Epithelial cell of umbilical artery (primary cell): ENCODE results near the gene ZNF511. TPM values are rescaled to one million over a fixed set of nuclear protein-coding genes. Genes with fewer than 3 reads are reported as not detected.

Source experiments
- total RNA-seq: library from RNA; depleted of rRNA; stranded (reverse); fragments of >200 nt; gene quantifications from 2 replicates; pipeline ENCODE4 v1.2.3, GENCODE V29; 2014

ZNF511 gene
- 27.9 and 29.5 TPM in 2 replicates for total RNA-seq

GRCh38 chr10:133308421-133309099 lies at the start of gene ZNF511, which contains the start of gene TUBGCP2:
ZNF511 (plus strand) TSS chr10:133308914; CDS start chr10:133308944, 30 bp downstream.
TUBGCP2 (minus strand) TSS chr10:133308872; CDS start chr10:133302941, 5,931 bp downstream.

GRCh38 chr10:133276435-133277201 lies 32.1 kb upstream of the ZNF511 start, which contains the start of gene ADAM8:
ADAM8 (minus strand) TSS chr10:133276868; CDS start chr10:133276817, 51 bp downstream.

GRCh38 chr10:133336577-133337369 lies 28.1 kb downstream of the ZNF511 start, which contains the start of gene CALY:
CALY (minus strand) TSS chr10:133336896; CDS start chr10:133328989, 7,907 bp downstream.

GRCh38 chr10:133357285-133358161 lies 48.8 kb downstream of the ZNF511 start, which contains the start of gene FUOM:
FUOM (minus strand) TSS chr10:133358019; CDS start chr10:133358007, 12 bp downstream.

Other genes with a start within 250 kb of the ZNF511 start
- not detected in 2 replicates for gene ADGRA1, start 221.0 kb upstream of the ZNF511 start, total RNA-seq
- gene KNDC1, start 148.7 kb upstream of the ZNF511 start, total RNA-seq, result under 0.01 and 0.15 TPM in 2 replicates
- not detected in 2 replicates for gene UTF1, start 78.7 kb upstream of the ZNF511 start, total RNA-seq
- not detected in 2 replicates for gene VENTX, start 71.1 kb upstream of the ZNF511 start, total RNA-seq
- 0.32 and 1.1 TPM in 2 replicates for gene ADAM8, start 32.0 kb upstream of the ZNF511 start, total RNA-seq
- 29.0 and 42.6 TPM in 2 replicates for gene TUBGCP2, start within 50 bp of the ZNF511 start, total RNA-seq
- gene CALY, start 28.0 kb downstream of the ZNF511 start, total RNA-seq, result not detected in 2 replicates
- not detected in 2 replicates for gene PRAP1, start 38.5 kb downstream of the ZNF511 start, total RNA-seq
- gene FUOM, start 49.1 kb downstream of the ZNF511 start, total RNA-seq, result 21.3 and 36.7 TPM in 2 replicates
- gene ECHS1, start 64.4 kb downstream of the ZNF511 start, total RNA-seq, result 74.7 and 90.7 TPM in 2 replicates
- 6.4 and 9.1 TPM in 2 replicates for gene PAOX, start 70.3 kb downstream of the ZNF511 start, total RNA-seq
- 42.6 and 45.7 TPM in 2 replicates for gene MTG1, start 85.2 kb downstream of the ZNF511 start, total RNA-seq
- under 0.01 TPM in 1 of 2 replicates, not detected in the other for gene SPRN, start 115.7 kb downstream of the ZNF511 start, total RNA-seq
- gene SCART1, start 145.0 kb downstream of the ZNF511 start, total RNA-seq, result 0.65 and 0.76 TPM in 2 replicates
- gene CYP2E1, start 218.4 kb downstream of the ZNF511 start, total RNA-seq, result 0.32 TPM in 1 of 2 replicates, not detected in the other